HepG2 (cell line): ENCODE results near the gene CLDND2. TPM values are rescaled to one million over a fixed set of nuclear protein-coding genes. Genes with fewer than 3 reads are reported as not detected.

ENCODE experiments used
- CBFB ChIP-seq: sonication (generic); formaldehyde crosslinking; IDR thresholded peaks from 2 replicates; pipeline ENCODE4 v1.4.0; 2020; ENCODE audit warnings: missing genetic modification reagents
- CTCF ChIP-seq: sonication (generic); formaldehyde crosslinking; IDR thresholded peaks from 2 replicates; pipeline ENCODE4 v1.5.0; 2020; ENCODE audit warnings: mild to moderate bottlenecking, missing genetic modification reagents, moderate library complexity
- DDIT3 ChIP-seq: sonication (generic); formaldehyde crosslinking; IDR thresholded peaks from 2 replicates; pipeline ENCODE4 v1.4.0; 2020; ENCODE audit warnings: mild to moderate bottlenecking, missing genetic modification reagents
- FOXA3 ChIP-seq: IDR thresholded peaks from 2 replicates; pipeline ENCODE4 v1.6.1; 2016; ENCODE audit warnings: missing genetic modification reagents, missing compliant biosample characterization
- FOXO1 ChIP-seq: sonication (generic); formaldehyde crosslinking; IDR thresholded peaks from 2 replicates; pipeline ENCODE4 v1.4.0; 2020; ENCODE audit warnings: missing genetic modification reagents
- HNRNPLL ChIP-seq: fragments of 200-400 bp; formaldehyde crosslinking; IDR thresholded peaks from 2 replicates; pipeline ENCODE4 v1.6.1; 2017; ENCODE audit warnings: mild to moderate bottlenecking, low read depth, low read length; ENCODE audit not compliant: poor library complexity, severe bottlenecking
- KDM4B ChIP-seq: sonication (generic); formaldehyde crosslinking; IDR thresholded peaks from 2 replicates; pipeline ENCODE4 v1.4.0; 2020; ENCODE audit warnings: missing genetic modification reagents
- KLF12 ChIP-seq: sonication (generic); formaldehyde crosslinking; IDR thresholded peaks from 2 replicates; pipeline ENCODE4 v1.4.0; 2020; ENCODE audit warnings: missing genetic modification reagents, borderline replicate concordance
- NCOA1 ChIP-seq: sonication (generic); formaldehyde crosslinking; IDR thresholded peaks from 2 replicates; pipeline ENCODE4 v1.9.0; 2021; ENCODE audit warnings: missing genetic modification reagents
- NFIB ChIP-seq: sonication (generic); formaldehyde crosslinking; IDR thresholded peaks from 2 replicates; pipeline ENCODE4 v1.9.0; 2021; ENCODE audit warnings: missing genetic modification reagents, mild to moderate bottlenecking, borderline replicate concordance
- NPAS2 ChIP-seq: sonication (generic); formaldehyde crosslinking; IDR thresholded peaks from 2 replicates; pipeline ENCODE4 v1.8.0; 2022; ENCODE audit warnings: mild to moderate bottlenecking, missing genetic modification reagents, borderline replicate concordance
- NR2F6 ChIP-seq, 2 experiments: IDR thresholded peaks; 2 replicates each; pipeline ENCODE4 v1.6.1; 2016; ENCODE audit warnings: antibody characterized with exemption in 1 of 2, mild to moderate bottlenecking in 1 of 2
- RARA ChIP-seq: IDR thresholded peaks from 2 replicates; pipeline ENCODE4 v1.6.1; 2016; ENCODE audit warnings: missing genetic modification reagents, missing compliant biosample characterization
- RXRA ChIP-seq: sonication (generic); formaldehyde crosslinking; IDR thresholded peaks from 2 replicates; pipeline ENCODE4 v1.5.1; 2020; ENCODE audit warnings: missing genetic modification reagents
- SIX4 ChIP-seq: sonication (generic); formaldehyde crosslinking; IDR thresholded peaks from 2 replicates; pipeline ENCODE4 v1.4.0; 2020; ENCODE audit warnings: missing genetic modification reagents
- SMC3 ChIP-seq: IDR thresholded peaks from 2 replicates; pipeline ENCODE4 v1.6.1; 2011; ENCODE audit warnings: low read length, improper control_type of control experiment
- SMYD3 ChIP-seq: sonication (generic); formaldehyde crosslinking; IDR thresholded peaks from 2 replicates; pipeline ENCODE4 v1.8.1; 2023; ENCODE audit warnings: mild to moderate bottlenecking, missing genetic modification reagents
- TCF12 ChIP-seq, 2 experiments: fragments of 450-650 bp in 1 of 2; sonication (generic) in 1 of 2; formaldehyde crosslinking in 1 of 2; IDR thresholded peaks; 2 replicates each; pipeline versions ENCODE4 v1.6.1 to v1.8.0; 2017 to 2022; ENCODE audit warnings: antibody characterized with exemption in 1 of 2, mild to moderate bottlenecking in 1 of 2, missing genetic modification reagents in 1 of 2, moderate library complexity in 1 of 2
- TFE3 ChIP-seq: IDR thresholded peaks from 2 replicates; pipeline ENCODE4 v1.6.1; 2016
- ZBTB20 ChIP-seq: sonication (generic); formaldehyde crosslinking; IDR thresholded peaks from 2 replicates; pipeline ENCODE4 v1.8.1; 2023; ENCODE audit warnings: missing genetic modification reagents, low read depth, mild to moderate bottlenecking, borderline replicate concordance
- ZC3H4 ChIP-seq: sonication (generic); formaldehyde crosslinking; IDR thresholded peaks from 2 replicates; pipeline ENCODE4 v1.4.0; 2020; ENCODE audit warnings: missing genetic modification reagents, borderline replicate concordance
- ZNF224 ChIP-seq: sonication (generic); formaldehyde crosslinking; IDR thresholded peaks from 2 replicates; pipeline ENCODE4 v1.5.0; 2020; ENCODE audit warnings: mild to moderate bottlenecking, missing genetic modification reagents
- ZNF350 ChIP-seq: sonication (generic); formaldehyde crosslinking; IDR thresholded peaks from 2 replicates; pipeline ENCODE4 v1.4.0; 2020; ENCODE audit warnings: mild to moderate bottlenecking, low read depth, missing genetic modification reagents, borderline replicate concordance
- ZNF552 ChIP-seq: sonication (generic); formaldehyde crosslinking; IDR thresholded peaks from 2 replicates; pipeline ENCODE4 v1.9.0; 2022; ENCODE audit warnings: missing genetic modification reagents, mild to moderate bottlenecking, borderline replicate concordance
- ZNF691 ChIP-seq: sonication (generic); formaldehyde crosslinking; IDR thresholded peaks from 2 replicates; pipeline ENCODE4 v1.4.0; 2020; ENCODE audit warnings: missing genetic modification reagents, low read depth, mild to moderate bottlenecking, borderline replicate concordance
- ZNF766 ChIP-seq: sonication (generic); formaldehyde crosslinking; IDR thresholded peaks from 2 replicates; pipeline ENCODE4 v1.5.0; 2020; ENCODE audit warnings: missing genetic modification reagents, borderline replicate concordance
- ZNF780A ChIP-seq: sonication (generic); formaldehyde crosslinking; IDR thresholded peaks from 2 replicates; pipeline ENCODE4 v1.8.0; 2022; ENCODE audit warnings: mild to moderate bottlenecking, missing genetic modification reagents, moderate library complexity
- polyA plus RNA-seq, 8 experiments: library from polyadenylated mRNA; depleted of rRNA in 3 of 8; stranded (reverse) in 7 of 8; unstranded in 1 of 8; fragments of >200 nt; fragmentation: Illumina TruSeq in 4 of 8; extraction: Trizol in 4 of 8; gene quantifications; 2 replicates each; pipeline versions ENCODE4 v1.2.1 to v1.2.3, GENCODE V29; 2011 to 2016; ENCODE audit warnings: low read depth in 4 of 8, missing spikeins in 1 of 8, mixed read lengths in 1 of 8; ENCODE audit not compliant: insufficient read depth in 1 of 8
- total RNA-seq, 5 experiments: library from RNA; depleted of rRNA; stranded (reverse); fragments of >200 nt; fragmentation: Illumina TruSeq; extraction: Trizol; gene quantifications; 2 replicates each; pipeline ENCODE4 v1.2.3, GENCODE V29; 2016; ENCODE audit warnings: low read depth in 1 of 5

The CLDND2 gene
- total and polyA plus RNA-seq, 2 of the 13 experiments (the other 11 are each of a cell fraction or from before 2014, with no cell fraction given), result 0.84 to 1.8 TPM

- TF ChIP-seq NCOA1 (CRISPR knock-in tag) (0 out of 2 replicates have a peak, but pooled peaks have one; percentile 72), ZC3H4 (peak; percentile 84; the same call in 1 of the 2 replicates), SMYD3 (CRISPR knock-in tag) (peak; percentile 21; the same call in 1 of the 2 replicates), HNRNPLL (no peak), ZNF350 (CRISPR knock-in tag) (no peak), ZNF691 (CRISPR knock-in tag) (no peak), SIX4 (CRISPR knock-in tag) (peak; percentile 87), NR2F6 (IDR thresholded peaks at IDR 0.05) (peak; percentile 78), NR2F6 (CRISPR knock-in tag; IDR thresholded peaks at IDR 0.05) (peak; percentile 80), TCF12 (IDR thresholded peaks at IDR 0.05) (no peak), TCF12 (CRISPR knock-in tag; IDR thresholded peaks at IDR 0.05) (no peak), SMC3 (no peak), KDM4B (CRISPR knock-in tag) (peak; percentile 75; the same call in 1 of the 2 replicates), NPAS2 (CRISPR knock-in tag) (no peak), FOXA3 (peak; percentile 71), TFE3 (CRISPR knock-in tag) (peak; percentile 33; the same call in 1 of the 2 replicates), DDIT3 (CRISPR knock-in tag) (no peak), CBFB (CRISPR knock-in tag) (peak; percentile 47; the same call in 1 of the 2 replicates), RARA (peak; percentile 67), NFIB (CRISPR knock-in tag) (no peak), ZNF224 (no peak), RXRA (CRISPR knock-in tag) (no peak; the same call in 1 of the 2 replicates), CTCF (no peak), ZBTB20 (CRISPR knock-in tag) (peak; percentile 69; the same call in 1 of the 2 replicates), KLF12 (CRISPR knock-in tag) (no peak), ZNF780A (CRISPR knock-in tag) (0 out of 2 replicates have a peak, but pooled peaks have one; percentile 25), FOXO1 (CRISPR knock-in tag) (peak; percentile 71), ZNF552 (CRISPR knock-in tag) (no peak), ZNF766 (CRISPR knock-in tag) (peak; percentile 12; the same call in 1 of the 2 replicates)
Observed at GRCh38 chr19:51354742-51355148, 14.1 kb downstream of the CLDND2 start (continued).
